HCT116 (cell line): Measurements from ENCODE around the gene PSMB5. TPM values are rescaled to one million over a fixed set of nuclear protein-coding genes. Genes with fewer than 3 reads are reported as not detected.

ENCODE experiments used
- ATAC-seq: fragments of 200-7000 bp; cut with Tn5 transposase; 2 replicates; pipeline ENCODE4 v1.9.1; 2020; ENCODE audit warnings: mild to moderate bottlenecking, moderate library complexity
- BruUV-seq: library from RNA; stranded (reverse); fragments of 400-500 nt; replicated peaks from 2 replicates; lab custom pipeline; 2021; lab: Mats Ljungman, UMichigan
- CTCF ChIA-PET: fragments of 300-600 bp; sonication (Branson Sonifier 250); formaldehyde crosslinking; loops from one replicate; lab custom pipeline; 2021; ENCODE audit warnings: antibody characterized with exemption; lab: Charles Lee
- POLR2A ChIA-PET: fragments of 300-600, 350-600 bp; sonication (Branson Sonifier 250); formaldehyde crosslinking; loops from one replicate; lab custom pipeline; 2021; ENCODE audit warnings: antibody characterized with exemption; lab: Charles Lee
- RAD21 ChIA-PET, 2 experiments: fragments of 300-600 bp; sonication (Branson Sonifier 250); formaldehyde crosslinking; loops; one replicate each; lab custom pipeline; 2023; ENCODE audit warnings: low total read pairs in 2 of 2; ENCODE audit not compliant: uncharacterized antibody in 2 of 2, unreplicated experiment in 2 of 2, low non-redundant PET in 1 of 2; lab: Charles Lee
- DNase-seq: peaks from one replicate; pipeline ENCODE4 v3.0.0-alpha.2; 2010; ENCODE audit warnings: low read depth, low spot score
- H2AFZ ChIP-seq: fragments of 200-600 bp; shearing (Covaris generic), sonication (generic); 2 replicates; pipeline ENCODE4 v1.6.1; 2017; ENCODE audit warnings: low read depth, mixed run types, mixed read lengths, antibody characterized with exemption, low read length; ENCODE audit not compliant: poor library complexity, severe bottlenecking
- H3K27ac ChIP-seq: 2 replicates; pipeline ENCODE4 v1.5.1; 2012; ENCODE audit warnings: low read depth, low read length
- H3K27me3 ChIP-seq: fragments of 200-600 bp; sonication (generic); 2 replicates; pipeline ENCODE4 v1.6.1; 2016; ENCODE audit warnings: mixed run types, low read length, mixed read lengths; ENCODE audit not compliant: insufficient read depth
- H3K36me3 ChIP-seq, 2 experiments: fragments of 200-500 bp in 1 of 2; fragments of 200-600 bp in 1 of 2; sonication (Bioruptor generic) in 1 of 2; sonication (generic) in 1 of 2; 2 replicates each; pipeline versions ENCODE4 v1.5.1 to v1.6.1; 2014 to 2016; ENCODE audit warnings: low read length in 2 of 2, inconsistent platforms in 1 of 2, mixed read lengths in 1 of 2, mixed run types in 1 of 2; ENCODE audit not compliant: insufficient read depth in 2 of 2, control insufficient read depth in 1 of 2
- H3K4me1 ChIP-seq, 2 experiments: fragments of 200-600 bp in 1 of 2; sonication (generic) in 1 of 2; 2 replicates each; pipeline versions ENCODE4 v1.5.1 to v1.6.1; 2012 to 2017; ENCODE audit warnings: low read length in 2 of 2, inconsistent platforms in 1 of 2, mild to moderate bottlenecking in 1 of 2, mixed read lengths in 1 of 2, mixed run types in 1 of 2, moderate library complexity in 1 of 2; ENCODE audit not compliant: insufficient read depth in 2 of 2, control insufficient read depth in 1 of 2
- H3K4me2 ChIP-seq: fragments of 200-600 bp; sonication (generic); 2 replicates; pipeline ENCODE4 v1.6.1; 2017; ENCODE audit warnings: mixed run types, low read length, mixed read lengths
- H3K4me3 ChIP-seq, 2 experiments: fragments of 200-600 bp in 1 of 2; sonication (generic) in 1 of 2; replicated peaks in 1 of 2; 2 replicates each; pipeline ENCODE4 v1.5.1; 2011 to 2016; ENCODE audit warnings: low read length in 2 of 2, control low read depth in 1 of 2, low read depth in 1 of 2, mild to moderate bottlenecking in 1 of 2, mixed read lengths in 1 of 2, mixed run types in 1 of 2
- H3K79me2 ChIP-seq: fragments of 200-600 bp; sonication (generic); 2 replicates; pipeline ENCODE4 v1.6.1; 2017; ENCODE audit warnings: mild to moderate bottlenecking, mixed run types, low read length, moderate library complexity, mixed read lengths; ENCODE audit not compliant: insufficient read depth
- H3K9ac ChIP-seq: fragments of 200-600 bp; sonication (generic); 2 replicates; pipeline ENCODE4 v1.6.1; 2016; ENCODE audit warnings: low read length, mixed read lengths
- H3K9me2 ChIP-seq: fragments of 200-600 bp; sonication (generic), shearing (Covaris generic); 2 replicates; pipeline ENCODE4 v1.6.1; 2017; ENCODE audit warnings: mixed run types, mild to moderate bottlenecking, moderate library complexity; ENCODE audit not compliant: insufficient read depth
- H3K9me3 ChIP-seq, 2 experiments: fragments of 200-500 bp in 1 of 2; fragments of 200-600 bp in 1 of 2; sonication (Bioruptor generic) in 1 of 2; sonication (generic) in 1 of 2; 2 replicates each; pipeline ENCODE4 v1.6.1; 2014 to 2017; ENCODE audit warnings: low read length in 2 of 2, mixed read lengths in 2 of 2, inconsistent platforms in 1 of 2, low read depth in 1 of 2, mild to moderate bottlenecking in 1 of 2, mixed run types in 1 of 2, moderate library complexity in 1 of 2; ENCODE audit not compliant: control insufficient read depth in 1 of 2, insufficient read depth in 1 of 2
- H4K20me1 ChIP-seq: fragments of 200-600 bp; sonication (generic), shearing (Covaris generic); 2 replicates; pipeline ENCODE4 v1.6.1; 2017; ENCODE audit warnings: mixed run types, mild to moderate bottlenecking, moderate library complexity; ENCODE audit not compliant: insufficient read depth
- ELF1 ChIP-seq: IDR thresholded peaks from 2 replicates; pipeline ENCODE4 v1.6.1; 2012; ENCODE audit warnings: low read depth, borderline replicate concordance
- EZH2phosphoT487 ChIP-seq: fragments of 200-600 bp; IDR thresholded peaks from 2 replicates; pipeline ENCODE4 v1.6.1; 2018; ENCODE audit warnings: antibody characterized with exemption, borderline replicate concordance
- JUND ChIP-seq: IDR thresholded peaks from 2 replicates; pipeline ENCODE4 v1.6.1; 2012
- intact Hi-C: fragments of 100-400 bp; cut with micrococcal nuclease; formaldehyde crosslinking; loops from 2 replicates; pipeline ENCODE4 v1.10.0; 2022
- total RNA-seq: library from RNA; stranded (reverse); gene quantifications from one replicate; pipeline ENCODE4 v1.2.1, GENCODE V29; 2021; ENCODE audit not compliant: unreplicated experiment

PSMB5 gene
- total RNA-seq, 1 experiment from 2014 or later: 212 TPM

DNA sequence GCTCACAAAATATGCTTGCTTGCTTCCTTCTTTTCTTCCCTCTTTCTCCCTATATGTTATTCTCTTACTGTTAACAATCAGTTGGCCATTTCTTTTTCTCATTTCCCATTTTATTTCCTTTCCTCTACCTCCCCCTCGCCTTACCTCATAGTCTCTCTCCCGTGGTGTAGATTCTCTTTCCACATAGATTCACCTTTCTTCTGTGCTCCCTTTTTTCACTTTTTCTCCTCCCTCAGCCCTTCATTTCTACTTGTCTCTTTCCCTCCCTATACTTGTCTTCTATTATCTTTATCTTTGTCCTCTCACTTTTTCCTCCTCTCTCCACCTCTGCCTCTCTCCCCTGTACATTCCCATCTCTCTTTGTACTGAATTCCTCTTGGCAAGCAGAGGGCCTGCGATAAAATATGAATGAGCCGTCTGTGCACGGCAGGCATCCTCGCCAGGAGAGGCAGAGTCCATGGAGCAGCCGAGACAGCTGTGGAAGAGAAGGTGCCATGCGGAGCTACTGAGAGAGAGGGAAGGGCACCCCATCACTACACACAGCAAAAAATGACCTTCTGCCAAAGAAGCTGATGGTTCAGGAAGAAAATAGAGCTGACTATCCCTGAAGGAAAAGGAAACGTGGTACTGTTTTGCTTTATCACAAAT lies 36.9 kb downstream of the PSMB5 start:
- H3K9me3 ChIP-seq: no peaks in the 10 kb centered on the region
- ChIA-PET RAD21 (no interaction called here), CTCF (interaction anchor here (1.2 to 3.9 kb wide), 2 partner anchors 12 to 61 kb away, joined by 5 to 59 read pairs; partner anchors contain the start of gene CDH24), POLR2A (no interaction called here)
- ATAC-seq: no peak
- no peak overlapping the region for H3K27ac ChIP-seq
- DNase-seq: no peak
- H2AFZ ChIP-seq: no peak overlapping the region
- no peak overlapping the region for H3K9ac ChIP-seq
- H3K4me1 ChIP-seq: peaks cover 4 to 8% of the 10 kb centered on the region in 2 experiments; a peak in 3 of 4 replicates
- no peak overlapping the region for H3K4me3 ChIP-seq
- no peaks in the 10 kb centered on the region for H3K9me2 ChIP-seq
- H3K79me2 ChIP-seq: no peaks in the 10 kb centered on the region
- no TSS peak for BruUV-seq
- no peak overlapping the region for H3K4me2 ChIP-seq
- intact Hi-C loops: no loop called here
- H3K27me3 ChIP-seq: no peaks in the 10 kb centered on the region
- no peak for TF ChIP-seq ELF1
- H4K20me1 ChIP-seq: no peaks in the 10 kb centered on the region
- no peaks in the 10 kb centered on the region for H3K36me3 ChIP-seq

DNA sequence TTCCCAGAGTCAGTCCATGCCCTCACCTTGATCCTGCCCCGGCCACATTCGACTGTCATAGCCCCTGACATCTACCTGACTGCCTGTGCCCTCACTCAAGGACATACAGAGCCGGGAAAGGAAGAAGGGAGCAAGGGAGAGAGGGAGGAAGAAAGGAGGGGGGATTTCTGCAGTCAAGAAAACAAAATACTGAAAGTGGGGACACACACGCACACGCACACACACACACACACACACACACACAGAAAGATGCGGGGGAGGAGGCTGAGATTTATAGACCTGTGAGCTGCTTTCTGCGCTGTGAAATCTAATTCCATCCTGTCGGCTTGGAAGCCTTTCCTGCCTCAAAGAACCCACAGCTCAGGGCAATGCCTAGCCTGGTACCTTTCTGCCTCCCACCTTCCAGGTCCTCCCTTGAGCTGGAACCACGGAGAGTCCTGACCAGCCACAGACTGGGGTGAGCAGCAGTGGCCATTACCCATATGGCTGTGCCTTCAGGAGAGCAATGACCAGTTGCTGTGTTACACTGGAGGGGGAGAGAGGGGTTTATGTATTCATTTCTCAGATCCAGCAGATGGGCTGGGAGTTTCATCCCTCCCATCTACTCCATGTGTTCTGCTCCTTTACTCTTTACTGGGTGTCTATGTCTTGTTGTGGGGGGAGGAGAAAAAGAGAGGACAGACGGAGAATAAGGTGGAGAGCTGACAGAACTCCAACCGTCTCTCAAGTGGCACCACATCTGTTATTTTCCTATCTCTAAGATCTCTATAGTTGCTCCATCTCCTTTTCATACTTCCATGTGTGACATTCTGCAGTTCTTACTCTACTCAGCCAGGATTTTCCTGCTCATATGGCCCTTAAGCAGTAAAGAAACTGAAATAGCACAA lies 37.7 kb downstream of the PSMB5 start:
- ChIA-PET POLR2A (no interaction called here), CTCF (interaction anchor here (1.2 to 3.9 kb wide), 4 partner anchors 11 to 112 kb away, joined by 5 to 59 read pairs (median 22); partner anchors contain the start of gene CDH24), RAD21 (no interaction called here)
- Histone ChIP-seq H4K20me1 (no peaks in the 10 kb centered on the region), H3K9me2 (no peaks in the 10 kb centered on the region), H3K4me2 (no peak overlapping the region), H3K36me3 (no peaks in the 10 kb centered on the region), H3K4me3 (no peak overlapping the region)
- DNase-seq (no peak), ATAC-seq (no peak)
- intact Hi-C loops: no loop called here
- BruUV-seq: no TSS peak
- TF ChIP-seq ELF1: no peak
- no peak for TF ChIP-seq EZH2phosphoT487
- no peak for TF ChIP-seq JUND
- TF ChIP-seq, all 23 proteins: peak for 0
- Histone ChIP-seq H3K9me3 (no peaks in the 10 kb centered on the region), H2AFZ (no peak overlapping the region), H3K79me2 (no peaks in the 10 kb centered on the region), H3K27ac (no peak overlapping the region), H3K27me3 (no peaks in the 10 kb centered on the region), H3K4me1 (peaks cover 4 to 8% of the 10 kb centered on the region in 2 experiments; a peak in 3 of 4 replicates), H3K9ac (no peak overlapping the region)
